Spleen (tissue), 7 donors: Measurements from ENCODE around the gene HIPK2.

Experiments used
- CTCF ChIP-seq, 11 experiments: fragments of 200-600 bp in 7 of 11; fragments of 450-650 bp in 4 of 11; sonication (generic) in 4 of 11; IDR thresholded peaks in 8 of 11; conservative IDR thresholded peaks in 3 of 11; 1 replicate in 7 of 11; 2 replicates in 4 of 11; pipeline versions ENCODE4 v1.4.0 to v1.8.0; 2016 to 2021; ENCODE audit warnings: antibody characterized with exemption in 11 of 11, inconsistent platforms in 4 of 11, mild to moderate bottlenecking in 1 of 11
- POLR2A ChIP-seq, 3 donors: fragments of 450-650 bp; IDR thresholded peaks; one replicate each; pipeline ENCODE4 v1.5.1; 2017; ENCODE audit warnings: antibody characterized with exemption in 3 of 3, mild to moderate bottlenecking in 1 of 3
- donor health status: DM: no; HTN: no; CAD: no; lungs with moderate emphysema.
- donor health status: DM: no; HTN: no; CAD: no.
- donor health status: DM: no; HTN: no; CAD: no.

- TF ChIP-seq CTCF (IDR thresholded peaks at IDR 0.05 in 8 of 11, conservative IDR thresholded peaks at IDR 0.05 in 3 of 11), result no peak
- no peak for TF ChIP-seq POLR2A (IDR thresholded peaks at IDR 0.05)
Measured at GRCh38 chr7:139576179-139576973, 201.4 kb downstream of the HIPK2 start.
